HEK293 (cell line): ENCODE measurements around the gene MOV10L1.

ENCODE experiments used
- CTCF ChIA-PET: fragments of 350-600 bp; formaldehyde crosslinking; extraction: SDS; loops from one replicate; lab custom pipeline; 2021; ENCODE audit warnings: antibody characterized with exemption; lab: Yijun Ruan, JAX
- POLR2A ChIA-PET: fragments of 300-600 bp; formaldehyde crosslinking; extraction: SDS; loops from one replicate; lab custom pipeline; 2020; ENCODE audit warnings: antibody characterized with exemption, inconsistent platforms; lab: Yijun Ruan, JAX
- H3K27ac ChIP-seq: fragments of 200-500 bp; sonication (Bioruptor generic); 2 replicates; pipeline ENCODE4 v1.5.1; 2014; ENCODE audit warnings: low read depth, low read length, control low read depth, inconsistent platforms; ENCODE audit errors: extremely low read depth
- H3K36me3 ChIP-seq, 2 experiments: fragments of 200-500 bp in 1 of 2; sonication (Bioruptor generic) in 1 of 2; 1 replicate in 1 of 2; 2 replicates in 1 of 2; pipeline ENCODE4 v1.5.1; 2014 to 2017; ENCODE audit warnings: inconsistent platforms in 2 of 2, low read length in 2 of 2; ENCODE audit not compliant: control insufficient read depth in 2 of 2, insufficient read depth in 1 of 2
- H3K4me1 ChIP-seq: fragments of 200-500 bp; sonication (Bioruptor generic); 2 replicates; pipeline ENCODE4 v1.5.1; 2014; ENCODE audit warnings: mild to moderate bottlenecking, low read length, inconsistent platforms; ENCODE audit not compliant: control insufficient read depth, insufficient read depth
- H3K4me3 ChIP-seq: 2 replicates; pipeline ENCODE4 v1.5.1; 2011; ENCODE audit warnings: low read depth, mild to moderate bottlenecking, control low read depth, low read length, moderate library complexity
- H3K9me3 ChIP-seq: fragments of 200-500 bp; sonication (Bioruptor generic); 2 replicates; pipeline ENCODE4 v1.5.1; 2014; ENCODE audit warnings: low read depth, low read length, inconsistent platforms; ENCODE audit not compliant: control insufficient read depth, insufficient read depth
- BCL11B ChIP-seq: fragments of 450-650 bp; formaldehyde crosslinking; IDR thresholded peaks from 2 replicates; pipeline ENCODE4 v1.5.1; 2016; ENCODE audit warnings: low read depth, missing biosample characterization, missing genetic modification characterization
- EGR2 ChIP-seq: fragments of 450-650 bp; formaldehyde crosslinking; IDR thresholded peaks from 2 replicates; pipeline ENCODE4 v1.5.1; 2016; ENCODE audit warnings: low read depth, missing biosample characterization, missing genetic modification characterization
- GLIS2 ChIP-seq: fragments of 450-650 bp; formaldehyde crosslinking; IDR thresholded peaks from 2 replicates; pipeline ENCODE4 v1.5.1; 2016; ENCODE audit warnings: missing biosample characterization, missing genetic modification characterization
- PBX3 ChIP-seq: sonication (generic); formaldehyde crosslinking; IDR thresholded peaks from 2 replicates; pipeline ENCODE4 v1.8.1; 2022; ENCODE audit warnings: mild to moderate bottlenecking, moderate library complexity, missing genetic modification reagents
- SALL2 ChIP-seq: fragments of 450-650 bp; formaldehyde crosslinking; IDR thresholded peaks from 2 replicates; pipeline ENCODE4 v1.5.0; 2017; ENCODE audit warnings: missing biosample characterization, mild to moderate bottlenecking, missing genetic modification characterization, borderline replicate concordance
- SP7 ChIP-seq: fragments of 450-650 bp; formaldehyde crosslinking; IDR thresholded peaks from 2 replicates; pipeline ENCODE4 v1.5.1; 2016; ENCODE audit warnings: missing biosample characterization, missing genetic modification characterization
- ZFHX2 ChIP-seq: fragments of 450-650 bp; formaldehyde crosslinking; conservative IDR thresholded peaks from 2 replicates; pipeline ENCODE4 v1.5.1; 2016; ENCODE audit warnings: missing biosample characterization, missing genetic modification characterization
- ZFP41 ChIP-seq: fragments of 450-650 bp; formaldehyde crosslinking; IDR thresholded peaks from 2 replicates; pipeline ENCODE4 v1.5.1; 2016; ENCODE audit warnings: missing biosample characterization, missing genetic modification characterization, borderline replicate concordance
- ZNF132 ChIP-seq: fragments of 450-650 bp; formaldehyde crosslinking; IDR thresholded peaks from 2 replicates; pipeline ENCODE4 v1.5.1; 2017; ENCODE audit warnings: missing biosample characterization, missing genetic modification characterization, borderline replicate concordance
- ZNF157 ChIP-seq: fragments of 450-650 bp; formaldehyde crosslinking; IDR thresholded peaks from 2 replicates; pipeline ENCODE4 v1.5.1; 2016; ENCODE audit warnings: missing biosample characterization, missing genetic modification characterization
- ZNF19 ChIP-seq: fragments of 450-650 bp; formaldehyde crosslinking; IDR thresholded peaks from 2 replicates; pipeline ENCODE4; 2016; ENCODE audit warnings: missing biosample characterization, missing genetic modification characterization, low read depth
- ZNF292 ChIP-seq: fragments of 450-650 bp; formaldehyde crosslinking; IDR thresholded peaks from 2 replicates; pipeline ENCODE4 v1.5.1; 2016; ENCODE audit warnings: low read depth, missing biosample characterization, missing genetic modification characterization, borderline replicate concordance
- ZNF37A ChIP-seq: fragments of 450-650 bp; IDR thresholded peaks from 2 replicates; pipeline ENCODE4 v1.5.1; 2018; ENCODE audit warnings: missing biosample characterization, missing genetic modification characterization
- ZNF473 ChIP-seq: fragments of 450-650 bp; formaldehyde crosslinking; IDR thresholded peaks from 2 replicates; pipeline ENCODE4 v1.5.1; 2017; ENCODE audit warnings: missing biosample characterization, missing genetic modification characterization
- ZNF513 ChIP-seq: fragments of 450-650 bp; IDR thresholded peaks from 2 replicates; pipeline ENCODE4 v1.5.1; 2018; ENCODE audit warnings: missing biosample characterization, missing genetic modification characterization
- ZNF768 ChIP-seq: fragments of 450-650 bp; formaldehyde crosslinking; IDR thresholded peaks from 2 replicates; pipeline ENCODE4 v1.5.1; 2018; ENCODE audit warnings: missing biosample characterization, mild to moderate bottlenecking, missing genetic modification characterization
- ZNF837 ChIP-seq: fragments of 450-650 bp; formaldehyde crosslinking; IDR thresholded peaks from 2 replicates; pipeline ENCODE4 v1.5.1; 2016; ENCODE audit warnings: missing biosample characterization, missing genetic modification characterization
- TF ChIP-seq, protein P1 (sequence below): fragments of 450-650 bp; formaldehyde crosslinking; IDR thresholded peaks from 2 replicates; pipeline ENCODE4 v1.5.1; 2016; ENCODE audit warnings: missing biosample characterization, missing genetic modification characterization
- TF ChIP-seq, protein P2 (sequence below): fragments of 450-650 bp; formaldehyde crosslinking; IDR thresholded peaks from 2 replicates; pipeline ENCODE4 v1.5.1; 2017; ENCODE audit warnings: missing biosample characterization, missing genetic modification characterization

MOV10L1 gene

GRCh38 chr22:50208430-50208938 is 118.7 kb downstream of the MOV10L1 start:
- no peak overlapping the region for H3K4me3 ChIP-seq
- H3K36me3 ChIP-seq: peaks cover 24 to 87% of the 10 kb centered on the region in 2 experiments
- no peak for TF ChIP-seq BCL11B (tag by site-specific recombination)
- TF ChIP-seq ZNF292: no peak
- TF ChIP-seq ZFP41 (tag by site-specific recombination): no peak
- TF ChIP-seq ZNF473: no peak
- no peak for TF ChIP-seq ZNF837 (tag by site-specific recombination)
- TF ChIP-seq ZNF768 (tag by site-specific recombination): no peak
- no peak for TF ChIP-seq ZNF132
- TF ChIP-seq PBX3 (CRISPR knock-in tag): no peak
- TF ChIP-seq ZNF37A: no peak
- TF ChIP-seq SALL2 (tag by site-specific recombination): no peak
- no peak for TF ChIP-seq ZNF513 (tag by site-specific recombination)
- TF ChIP-seq ZNF19 (tag by site-specific recombination): no peak
- TF ChIP-seq, all 188 proteins: peak for 0
- Histone ChIP-seq H3K9me3 (no peaks in the 10 kb centered on the region), H3K4me1 (no peaks in the 10 kb centered on the region), H3K27ac (no peak overlapping the region)
- ChIA-PET CTCF (interaction anchor here (0.6 to 2.0 kb wide), 12 partner anchors 27 to 442 kb away, joined by 3 to 6 read pairs (median 4); no protein-coding TSS in a partner anchor), POLR2A (interaction anchor here (0.7 to 1.1 kb wide), 3 partner anchors 33 to 350 kb away, joined by 3 to 4 read pairs (median 4); no protein-coding TSS in a partner anchor)

DNA sequence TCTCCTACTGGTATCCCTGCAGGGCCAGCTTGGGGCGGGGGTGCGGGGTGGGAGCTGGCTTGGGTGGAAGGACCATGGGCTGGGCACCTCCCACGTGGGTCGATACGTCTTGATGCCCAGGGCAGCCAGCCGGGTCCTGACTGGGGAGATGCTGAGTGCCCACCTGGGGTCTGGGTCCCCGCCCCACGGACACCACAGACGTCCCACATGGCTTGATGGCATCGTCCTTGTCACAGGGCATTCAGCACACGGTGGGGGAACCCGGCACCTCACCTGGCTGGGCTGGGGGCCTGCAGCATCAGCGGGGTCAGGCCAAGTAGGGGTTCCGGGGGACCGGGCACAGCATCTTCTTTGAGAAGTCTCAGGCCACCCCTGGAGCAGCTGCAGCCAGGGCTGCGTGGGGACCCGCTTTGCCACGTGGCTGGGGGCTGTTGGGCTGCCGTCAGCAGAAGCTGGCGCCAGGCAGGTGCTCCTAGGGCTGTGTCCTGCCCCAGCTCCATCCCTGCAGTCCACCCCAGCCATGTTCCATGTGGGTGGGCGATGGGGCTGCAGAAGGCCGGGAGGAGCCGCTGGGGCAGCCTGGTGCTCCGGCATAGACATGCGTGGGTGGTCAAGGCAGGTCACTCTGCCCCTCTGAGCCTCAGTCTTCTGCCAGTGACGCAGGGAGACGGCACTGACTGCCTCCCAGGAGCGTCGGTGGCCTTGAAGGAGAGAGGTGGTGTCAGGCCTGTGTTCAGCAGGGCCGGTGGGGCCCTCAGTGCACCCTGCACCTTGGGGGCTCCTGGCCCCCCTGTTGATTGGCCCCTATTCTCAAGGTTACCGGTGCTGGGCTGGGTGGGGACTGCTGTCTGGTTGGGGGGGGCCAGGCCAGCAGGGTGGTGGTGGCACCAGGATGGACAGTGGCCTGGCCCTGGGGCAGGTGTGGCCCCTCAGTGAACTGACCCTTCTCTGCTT is 119.4 kb downstream of the MOV10L1 start:
- CTCF ChIA-PET: interaction anchor here (0.5 to 2.0 kb wide), 12 partner anchors 26 to 443 kb away, joined by 3 to 6 read pairs (median 4); no protein-coding TSS in a partner anchor
- Histone ChIP-seq H3K9me3 (no peaks in the 10 kb centered on the region), H3K4me1 (no peaks in the 10 kb centered on the region), H3K27ac (no peak overlapping the region), H3K36me3 (peaks cover 28 to 88% of the 10 kb centered on the region in 2 experiments), H3K4me3 (no peak overlapping the region)
- POLR2A ChIA-PET: interaction anchor here (0.7 to 1.1 kb wide), 2 partner anchors 34 to 247 kb away, joined by 3 to 4 read pairs; no protein-coding TSS in a partner anchor
- TF ChIP-seq GLIS2 (tag by site-specific recombination) (peak; percentile 33), ZFHX2 (tag by site-specific recombination) (peak; percentile 52), ZNF157 (peak; percentile 54; the same call in 1 of the 2 replicates), SP7 (tag by site-specific recombination) (no peak), EGR2 (tag by site-specific recombination) (peak; percentile 31; the same call in 1 of the 2 replicates)
- TF ChIP-seq, protein P1, sequence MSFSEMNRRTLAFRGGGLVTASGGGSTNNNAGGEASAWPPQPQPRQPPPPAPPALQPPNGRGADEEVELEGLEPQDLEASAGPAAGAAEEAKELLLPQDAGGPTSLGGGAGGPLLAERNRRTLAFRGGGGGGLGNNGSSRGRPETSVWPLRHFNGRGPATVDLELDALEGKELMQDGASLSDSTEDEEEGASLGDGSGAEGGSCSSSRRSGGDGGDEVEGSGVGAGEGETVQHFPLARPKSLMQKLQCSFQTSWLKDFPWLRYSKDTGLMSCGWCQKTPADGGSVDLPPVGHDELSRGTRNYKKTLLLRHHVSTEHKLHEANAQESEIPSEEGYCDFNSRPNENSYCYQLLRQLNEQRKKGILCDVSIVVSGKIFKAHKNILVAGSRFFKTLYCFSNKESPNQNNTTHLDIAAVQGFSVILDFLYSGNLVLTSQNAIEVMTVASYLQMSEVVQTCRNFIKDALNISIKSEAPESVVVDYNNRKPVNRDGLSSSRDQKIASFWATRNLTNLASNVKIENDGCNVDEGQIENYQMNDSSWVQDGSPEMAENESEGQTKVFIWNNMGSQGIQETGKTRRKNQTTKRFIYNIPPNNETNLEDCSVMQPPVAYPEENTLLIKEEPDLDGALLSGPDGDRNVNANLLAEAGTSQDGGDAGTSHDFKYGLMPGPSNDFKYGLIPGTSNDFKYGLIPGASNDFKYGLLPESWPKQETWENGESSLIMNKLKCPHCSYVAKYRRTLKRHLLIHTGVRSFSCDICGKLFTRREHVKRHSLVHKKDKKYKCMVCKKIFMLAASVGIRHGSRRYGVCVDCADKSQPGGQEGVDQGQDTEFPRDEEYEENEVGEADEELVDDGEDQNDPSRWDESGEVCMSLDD (tag by site-specific recombination): no peak
- TF ChIP-seq, protein P2, sequence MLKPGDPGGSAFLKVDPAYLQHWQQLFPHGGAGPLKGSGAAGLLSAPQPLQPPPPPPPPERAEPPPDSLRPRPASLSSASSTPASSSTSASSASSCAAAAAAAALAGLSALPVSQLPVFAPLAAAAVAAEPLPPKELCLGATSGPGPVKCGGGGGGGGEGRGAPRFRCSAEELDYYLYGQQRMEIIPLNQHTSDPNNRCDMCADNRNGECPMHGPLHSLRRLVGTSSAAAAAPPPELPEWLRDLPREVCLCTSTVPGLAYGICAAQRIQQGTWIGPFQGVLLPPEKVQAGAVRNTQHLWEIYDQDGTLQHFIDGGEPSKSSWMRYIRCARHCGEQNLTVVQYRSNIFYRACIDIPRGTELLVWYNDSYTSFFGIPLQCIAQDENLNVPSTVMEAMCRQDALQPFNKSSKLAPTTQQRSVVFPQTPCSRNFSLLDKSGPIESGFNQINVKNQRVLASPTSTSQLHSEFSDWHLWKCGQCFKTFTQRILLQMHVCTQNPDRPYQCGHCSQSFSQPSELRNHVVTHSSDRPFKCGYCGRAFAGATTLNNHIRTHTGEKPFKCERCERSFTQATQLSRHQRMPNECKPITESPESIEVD (tag by site-specific recombination): no peak
